ENCODE measurements around the gene LAMA2. TPM values are rescaled to one million over a fixed set of nuclear protein-coding genes. Genes with fewer than 3 reads are reported as not detected.
"Not testable (repeated sequence)": the region's sequence is repeated elsewhere in the genome, so short reads cannot be mapped to it uniquely, and the experiment has no call there.

The LAMA2 gene
- total RNA-seq, 1 experiment from 2014 or later = 3.7 TPM

- DNase-seq (ENCODE audit: low spot score) = no peak
Measured at GRCh38 chr6:129008591-129008990, 125.7 kb downstream of the LAMA2 start.

GRCh38 chr6:129009851-129010250 lies 126.9 kb downstream of the LAMA2 start:
- no peak for DNase-seq (ENCODE audit: low spot score)

- DNase-seq (ENCODE audit: low spot score) = no peak
Measured at GRCh38 chr6:129014302-129014701, 131.4 kb downstream of the LAMA2 start.

GRCh38 chr6:129015721-129016120 lies 132.8 kb downstream of the LAMA2 start:
- DNase-seq (ENCODE audit: low spot score) = no peak

- no peak for DNase-seq (ENCODE audit: low spot score)
Measured at GRCh38 chr6:129016844-129017243, 133.9 kb downstream of the LAMA2 start.

GRCh38 chr6:129022011-129022553 lies 139.1 kb downstream of the LAMA2 start:
- no peak for DNase-seq (ENCODE audit: low spot score)

- no peak for DNase-seq (ENCODE audit: low spot score)
Measured at GRCh38 chr6:129026601-129027000, 143.7 kb downstream of the LAMA2 start.

GRCh38 chr6:129029778-129030177 lies 146.8 kb downstream of the LAMA2 start:
- DNase-seq (ENCODE audit: low spot score) = no peak

GRCh38 chr6:129030215-129030614 lies 147.3 kb downstream of the LAMA2 start:
- DNase-seq (ENCODE audit: low spot score) = no peak

- DNase-seq (ENCODE audit: low spot score) = no peak
Measured at GRCh38 chr6:129031051-129031599, 148.2 kb downstream of the LAMA2 start.

- no peak for DNase-seq (ENCODE audit: low spot score)
Measured at GRCh38 chr6:129032602-129033001, 149.7 kb downstream of the LAMA2 start.

- no peak for DNase-seq (ENCODE audit: low spot score)
Measured at GRCh38 chr6:129033180-129033579, 150.2 kb downstream of the LAMA2 start.

- no peak for DNase-seq (ENCODE audit: low spot score)
Measured at GRCh38 chr6:129033581-129033980, 150.6 kb downstream of the LAMA2 start.

GRCh38 chr6:129041563-129041962 lies 158.6 kb downstream of the LAMA2 start:
- no peak for DNase-seq (ENCODE audit: low spot score)

GRCh38 chr6:129046526-129046925 lies 163.6 kb downstream of the LAMA2 start:
- no peak for DNase-seq (ENCODE audit: low spot score)

- no peak for DNase-seq (ENCODE audit: low spot score)
Measured at GRCh38 chr6:129047834-129048233, 164.9 kb downstream of the LAMA2 start.

- peak; percentile 7 for DNase-seq (ENCODE audit: low spot score)
Measured at GRCh38 chr6:129050086-129050485, 167.1 kb downstream of the LAMA2 start.

- not testable (repeated sequence) for DNase-seq (ENCODE audit: low spot score)
Measured at GRCh38 chr6:129053143-129053542, 170.2 kb downstream of the LAMA2 start.

GRCh38 chr6:129055796-129056195 lies 172.9 kb downstream of the LAMA2 start:
- DNase-seq (ENCODE audit: low spot score) = peak; percentile 14

- no peak for DNase-seq (ENCODE audit: low spot score)
Measured at GRCh38 chr6:129059650-129060049, 176.7 kb downstream of the LAMA2 start.

- no peak for DNase-seq (ENCODE audit: low spot score)
Measured at GRCh38 chr6:129069006-129069405, 186.1 kb downstream of the LAMA2 start.

- no peak for DNase-seq (ENCODE audit: low spot score)
Measured at GRCh38 chr6:129073051-129073450, 190.1 kb downstream of the LAMA2 start.

GRCh38 chr6:129073691-129074395 lies 190.9 kb downstream of the LAMA2 start:
- DNase-seq (ENCODE audit: low spot score) = no peak

All from A172 (cell line).